IMR-90 (cell line): ENCODE data around the gene USP51. TPM values are rescaled to one million over a fixed set of nuclear protein-coding genes. Genes with fewer than 3 reads are reported as not detected.

Experiments
- ATAC-seq: fragments of 200-7000 bp; cut with Tn5 transposase; 2 replicates; pipeline ENCODE4 v1.9.1; 2020; ENCODE audit warnings: low read depth, mild to moderate bottlenecking, moderate library complexity
- BruUV-seq: library from RNA; stranded (reverse); fragments of 400-500 nt; replicated peaks from 2 replicates; lab custom pipeline; 2021; lab: Mats Ljungman, UMichigan
- CTCF ChIA-PET: fragments of 300-600 bp; formaldehyde crosslinking; extraction: SDS; loops from one replicate; lab custom pipeline; 2021; ENCODE audit warnings: antibody characterized with exemption; lab: Yijun Ruan, JAX
- POLR2A ChIA-PET: fragments of 300-600 bp; sonication (Branson Sonifier 250); formaldehyde crosslinking; loops from one replicate; lab custom pipeline; 2022; ENCODE audit warnings: antibody characterized with exemption; ENCODE audit not compliant: unreplicated experiment; lab: Charles Lee
- DNase-seq: peaks from one replicate; pipeline ENCODE4 v3.0.0; 2013
- H2AFZ ChIP-seq: replicated peaks from 2 replicates; pipeline ENCODE3; 2013; ENCODE audit warnings: low read length, mild to moderate bottlenecking; ENCODE audit not compliant: poor library complexity
- H2AK5ac ChIP-seq: 2 replicates; pipeline ENCODE4 v1.6.1; 2013; ENCODE audit warnings: low read depth, low read length, inconsistent platforms
- H2AK9ac ChIP-seq: replicated peaks from 2 replicates; pipeline ENCODE3; 2013; ENCODE audit warnings: mild to moderate bottlenecking, low read depth, low read length, moderate library complexity; ENCODE audit not compliant: poor library complexity
- H2BK120ac ChIP-seq: 2 replicates; pipeline ENCODE4 v1.6.1; 2013; ENCODE audit warnings: low read depth, low read length, inconsistent platforms
- H2BK15ac ChIP-seq: 3 replicates; pipeline ENCODE4 v1.6.1; 2013; ENCODE audit warnings: low read depth, low read length, inconsistent platforms
- H2BK20ac ChIP-seq: 2 replicates; pipeline ENCODE4 v1.6.1; 2013; ENCODE audit warnings: low read depth, mild to moderate bottlenecking, inconsistent platforms, low read length, moderate library complexity
- H2BK5ac ChIP-seq: 2 replicates; pipeline ENCODE4 v1.6.1; 2013; ENCODE audit warnings: mild to moderate bottlenecking, low read depth, low read length, inconsistent platforms; ENCODE audit not compliant: poor library complexity, severe bottlenecking
- H3K14ac ChIP-seq: replicated peaks from 2 replicates; pipeline ENCODE4 v1.6.1; 2013; ENCODE audit warnings: low read depth, low read length, inconsistent platforms
- H3K18ac ChIP-seq: 2 replicates; pipeline ENCODE4 v1.6.1; 2013; ENCODE audit warnings: low read depth, low read length, control low read depth
- H3K23ac ChIP-seq: 2 replicates; pipeline ENCODE4 v1.6.1; 2013; ENCODE audit warnings: low read depth, low read length, inconsistent platforms
- H3K27ac ChIP-seq: 2 replicates; pipeline ENCODE4 v1.5.1; 2013; ENCODE audit warnings: mild to moderate bottlenecking, control low read depth, low read length; ENCODE audit not compliant: insufficient read depth
- H3K27me3 ChIP-seq: 2 replicates; pipeline ENCODE4 v1.6.1; 2013; ENCODE audit warnings: low read length; ENCODE audit not compliant: control insufficient read depth, insufficient read depth
- H3K36me3 ChIP-seq: 2 replicates; pipeline ENCODE4 v1.6.1; 2013; ENCODE audit warnings: low read length, mixed read lengths; ENCODE audit not compliant: control insufficient read depth, insufficient read depth
- H3K4ac ChIP-seq: 2 replicates; pipeline ENCODE4 v1.6.1; 2013; ENCODE audit warnings: low read depth, low read length, inconsistent platforms
- H3K4me1 ChIP-seq: 2 replicates; pipeline ENCODE4 v1.6.1; 2013; ENCODE audit warnings: low read length, mixed read lengths; ENCODE audit not compliant: control insufficient read depth, insufficient read depth
- H3K4me2 ChIP-seq: 2 replicates; pipeline ENCODE4 v1.6.1; 2013; ENCODE audit warnings: low read depth, mild to moderate bottlenecking, control low read depth, low read length, moderate library complexity
- H3K4me3 ChIP-seq: 2 replicates; pipeline ENCODE4 v1.5.1; 2013; ENCODE audit warnings: low read depth, mild to moderate bottlenecking, control low read depth, low read length, moderate library complexity; ENCODE audit not compliant: insufficient read depth
- H3K56ac ChIP-seq: 2 replicates; pipeline ENCODE4 v1.6.1; 2013; ENCODE audit warnings: low read length, inconsistent platforms; ENCODE audit not compliant: insufficient read depth; ENCODE audit errors: extremely low read depth
- H3K79me1 ChIP-seq, 2 experiments: 2 replicates each; pipeline ENCODE4 v1.6.1; 2013; ENCODE audit warnings: low read length in 2 of 2, inconsistent platforms in 1 of 2, low read depth in 1 of 2
- H3K9ac ChIP-seq: 2 replicates; pipeline ENCODE4 v1.6.1; 2013; ENCODE audit warnings: low read depth, low read length, control low read depth
- H3K9me1 ChIP-seq: 2 replicates; pipeline ENCODE4 v1.6.1; 2013; ENCODE audit warnings: low read length, inconsistent platforms; ENCODE audit not compliant: insufficient read depth
- H3K9me3 ChIP-seq: 2 replicates; pipeline ENCODE4 v1.6.1; 2013; ENCODE audit warnings: low read length; ENCODE audit not compliant: control insufficient read depth, insufficient read depth
- H4K20me1 ChIP-seq: 2 replicates; pipeline ENCODE4 v1.6.1; 2013; ENCODE audit warnings: low read length, inconsistent platforms; ENCODE audit not compliant: insufficient read depth
- H4K5ac ChIP-seq: 2 replicates; pipeline ENCODE4 v1.6.1; 2013; ENCODE audit warnings: mild to moderate bottlenecking, low read depth, low read length, control low read depth
- H4K8ac ChIP-seq, 2 experiments: 2 replicates each; pipeline ENCODE4 v1.6.1; 2013; ENCODE audit warnings: low read depth in 2 of 2, low read length in 2 of 2, control low read depth in 1 of 2, inconsistent platforms in 1 of 2
- H4K91ac ChIP-seq: 2 replicates; pipeline ENCODE4 v1.6.1; 2013; ENCODE audit warnings: low read depth, low read length, inconsistent platforms; ENCODE audit not compliant: insufficient read depth
- BHLHE40 ChIP-seq: fragments of 150-350 bp; IDR thresholded peaks from 2 replicates; pipeline ENCODE4 v1.6.1; 2016; ENCODE audit warnings: mild to moderate bottlenecking, low read depth, low read length
- CEBPB ChIP-seq: IDR thresholded peaks from 2 replicates; pipeline ENCODE4 v1.6.1; 2012; ENCODE audit warnings: low read depth, low read length, improper control_type of control experiment
- CHD1 ChIP-seq: IDR thresholded peaks from 2 replicates; pipeline ENCODE4 v1.6.1; 2012; ENCODE audit warnings: low read depth, low read length, improper control_type of control experiment
- FOS ChIP-seq: fragments of 150-350 bp; IDR thresholded peaks from 2 replicates; pipeline ENCODE4 v1.6.1; 2016; ENCODE audit warnings: low read depth, low read length
- MAFK ChIP-seq: IDR thresholded peaks from 2 replicates; pipeline ENCODE4 v1.6.1; 2012; ENCODE audit warnings: low read depth, low read length, improper control_type of control experiment
- MAZ ChIP-seq: IDR thresholded peaks from 2 replicates; pipeline ENCODE4 v1.6.1; 2012; ENCODE audit warnings: low read depth, mild to moderate bottlenecking, low read length, improper control_type of control experiment, moderate library complexity, borderline replicate concordance
- MXI1 ChIP-seq: IDR thresholded peaks from 2 replicates; pipeline ENCODE4 v1.6.1; 2012; ENCODE audit warnings: low read depth, mild to moderate bottlenecking, low read length, moderate library complexity, borderline replicate concordance
- NFE2L2 ChIP-seq: fragments of 150-350 bp; IDR thresholded peaks from 2 replicates; pipeline ENCODE4 v1.6.1; 2016; ENCODE audit warnings: low read depth, mild to moderate bottlenecking, low read length
- POLR2A ChIP-seq: IDR thresholded peaks from 2 replicates; pipeline ENCODE4 v1.6.1; 2012; ENCODE audit warnings: mild to moderate bottlenecking, low read depth, low read length
- RAD21 ChIP-seq: IDR thresholded peaks from 2 replicates; pipeline ENCODE4 v1.6.1; 2012; ENCODE audit warnings: low read length, improper control_type of control experiment
- RCOR1 ChIP-seq: IDR thresholded peaks from 2 replicates; pipeline ENCODE4 v1.6.1; 2012; ENCODE audit warnings: mild to moderate bottlenecking, low read length, improper control_type of control experiment; ENCODE audit not compliant: insufficient replicate concordance
- SMC3 ChIP-seq: fragments of 150-350 bp; IDR thresholded peaks from 2 replicates; pipeline ENCODE4 v1.6.1; 2016; ENCODE audit warnings: low read depth, mild to moderate bottlenecking, antibody characterized with exemption, low read length, moderate library complexity
- USF2 ChIP-seq: fragments of 150-350 bp; IDR thresholded peaks from 2 replicates; pipeline ENCODE4 v1.6.1; 2017; ENCODE audit warnings: mild to moderate bottlenecking, antibody characterized with exemption, low read length, low read depth
- WGBS, 2 experiments: methylation state at CpG; one replicate each; pipeline versions ENCODE4 v1.1.5 to v1.1.7; 2013; ENCODE audit warnings: missing lambda C conversion rate in 2 of 2; ENCODE audit not compliant: insufficient read length in 1 of 2; ENCODE audit errors: extremely low coverage in 2 of 2; 5-methylcytosine and 5-hydroxymethylcytosine counted together
- dilution Hi-C: fragments of 300-500 bp; cut with HindIII; formaldehyde crosslinking; loops from one replicate; pipeline ENCODE4 v1.14.3; 2018; ENCODE audit warnings: low sequenced_read_pairs; ENCODE audit not compliant: unreplicated experiment
- in situ Hi-C: fragments of 300-500 bp; cut with MboI; formaldehyde crosslinking; loops from 3 replicates; pipeline ENCODE4 v1.14.3; 2019; ENCODE audit warnings: low sequenced_read_pairs, inconsistent platforms, mixed read lengths
- intact Hi-C: fragments of 100-400 bp; cut with micrococcal nuclease; formaldehyde crosslinking; loops from 2 replicates; pipeline ENCODE4 v1.10.0; 2022
- polyA plus RNA-seq, 3 experiments: library from polyadenylated mRNA; depleted of rRNA; stranded (reverse); fragments of >200 nt; gene quantifications; 2 replicates each; pipeline ENCODE4 v1.2.3, GENCODE V29; 2012; ENCODE audit warnings: low replicate concordance in 1 of 3
- total RNA-seq: library from RNA; depleted of rRNA; stranded (reverse); fragments of >200 nt; gene quantifications from 2 replicates; pipeline ENCODE4 v1.2.3, GENCODE V29; 2012
- TF ChIP-seq, protein P1 (sequence below): conservative IDR thresholded peaks from 2 replicates; pipeline ENCODE4 v1.5.1; 2012; ENCODE audit warnings: mild to moderate bottlenecking, low read depth, low read length, improper control_type of control experiment
- TF ChIP-seq, protein P2 (sequence below): fragments of 150-350 bp; IDR thresholded peaks from 2 replicates; pipeline ENCODE4 v1.6.1; 2016; ENCODE audit warnings: low read depth, mild to moderate bottlenecking, low read length, moderate library complexity, borderline replicate concordance

The USP51 gene
- total and polyA plus RNA-seq, 2 of the 4 experiments (the other 2 are of a cell fraction), result 0.26 to 2.0 TPM

GRCh38 chrX:55451141-55451540 lies 38.5 kb downstream of the USP51 start:
- 50% methylated on average over 1 of the region's 2 CpGs; no CpG with 5 or more reads in 1 of the 2 experiments for WGBS, 2 experiments

More at GRCh38 chrX:55451141-55451540, 38.5 kb downstream of the USP51 start:
- Histone ChIP-seq H2BK5ac (no peak overlapping the region), H3K9me3 (no peaks in the 10 kb centered on the region), H3K9me1 (no peaks in the 10 kb centered on the region), H3K27me3 (no peaks in the 10 kb centered on the region), H3K9ac (no peak overlapping the region), H2BK120ac (no peak overlapping the region), H3K56ac (no peak overlapping the region), H2AFZ (no peak overlapping the region), H3K23ac (no peak overlapping the region), H4K20me1 (no peaks in the 10 kb centered on the region), H3K36me3 (no peaks in the 10 kb centered on the region), H3K4me2 (peak overlapping the region; percentile 77), H2AK9ac (no peak overlapping the region), H3K4me3 (no peak overlapping the region), H3K18ac (no peak overlapping the region), H3K14ac (no peak overlapping the region), H3K79me1 (peaks cover 3 to 5% of the 10 kb centered on the region in 2 experiments; a peak in 2 of 4 replicates), H2BK20ac (no peak overlapping the region), H4K8ac (peak overlapping the region; percentile 9 to 88; a peak in 3 of 4 replicates), H3K4ac (no peak overlapping the region), H3K4me1 (no peaks in the 10 kb centered on the region), H4K91ac (no peak overlapping the region), H2AK5ac (no peak overlapping the region), H4K5ac (no peak overlapping the region), H3K27ac (no peak overlapping the region), H2BK15ac (no peak overlapping the region)
- dilution Hi-C loops (no loop called here), intact Hi-C loops (no loop called here), in situ Hi-C loops (no loop called here)
- TF ChIP-seq CEBPB (no peak), POLR2A (no peak), SMC3 (no peak), MXI1 (no peak), CHD1 (no peak), RAD21 (no peak), MAZ (no peak), NFE2L2 (no peak), MAFK (no peak), USF2 (no peak), BHLHE40 (no peak), FOS (no peak), RCOR1 (no peak)
- TF ChIP-seq, protein P1, sequence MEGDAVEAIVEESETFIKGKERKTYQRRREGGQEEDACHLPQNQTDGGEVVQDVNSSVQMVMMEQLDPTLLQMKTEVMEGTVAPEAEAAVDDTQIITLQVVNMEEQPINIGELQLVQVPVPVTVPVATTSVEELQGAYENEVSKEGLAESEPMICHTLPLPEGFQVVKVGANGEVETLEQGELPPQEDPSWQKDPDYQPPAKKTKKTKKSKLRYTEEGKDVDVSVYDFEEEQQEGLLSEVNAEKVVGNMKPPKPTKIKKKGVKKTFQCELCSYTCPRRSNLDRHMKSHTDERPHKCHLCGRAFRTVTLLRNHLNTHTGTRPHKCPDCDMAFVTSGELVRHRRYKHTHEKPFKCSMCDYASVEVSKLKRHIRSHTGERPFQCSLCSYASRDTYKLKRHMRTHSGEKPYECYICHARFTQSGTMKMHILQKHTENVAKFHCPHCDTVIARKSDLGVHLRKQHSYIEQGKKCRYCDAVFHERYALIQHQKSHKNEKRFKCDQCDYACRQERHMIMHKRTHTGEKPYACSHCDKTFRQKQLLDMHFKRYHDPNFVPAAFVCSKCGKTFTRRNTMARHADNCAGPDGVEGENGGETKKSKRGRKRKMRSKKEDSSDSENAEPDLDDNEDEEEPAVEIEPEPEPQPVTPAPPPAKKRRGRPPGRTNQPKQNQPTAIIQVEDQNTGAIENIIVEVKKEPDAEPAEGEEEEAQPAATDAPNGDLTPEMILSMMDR, result no peak
- TF ChIP-seq, protein P2, sequence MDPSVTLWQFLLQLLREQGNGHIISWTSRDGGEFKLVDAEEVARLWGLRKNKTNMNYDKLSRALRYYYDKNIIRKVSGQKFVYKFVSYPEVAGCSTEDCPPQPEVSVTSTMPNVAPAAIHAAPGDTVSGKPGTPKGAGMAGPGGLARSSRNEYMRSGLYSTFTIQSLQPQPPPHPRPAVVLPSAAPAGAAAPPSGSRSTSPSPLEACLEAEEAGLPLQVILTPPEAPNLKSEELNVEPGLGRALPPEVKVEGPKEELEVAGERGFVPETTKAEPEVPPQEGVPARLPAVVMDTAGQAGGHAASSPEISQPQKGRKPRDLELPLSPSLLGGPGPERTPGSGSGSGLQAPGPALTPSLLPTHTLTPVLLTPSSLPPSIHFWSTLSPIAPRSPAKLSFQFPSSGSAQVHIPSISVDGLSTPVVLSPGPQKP, result no peak
- no TSS peak for BruUV-seq
- ChIA-PET CTCF (no interaction called here), POLR2A (no interaction called here)
- ATAC-seq (no peak), DNase-seq (no peak)
